ENCODE measurements around the gene FOXD4L6. TPM values are rescaled to one million over a fixed set of nuclear protein-coding genes. Genes with fewer than 3 reads are reported as not detected.
"Not testable (repeated sequence)": the region's sequence is repeated elsewhere in the genome, so short reads cannot be mapped to it uniquely, and the experiment has no call there.

FOXD4L6 gene
- total RNA-seq, 2 donors from 2014 or later, result not detected

DNA sequence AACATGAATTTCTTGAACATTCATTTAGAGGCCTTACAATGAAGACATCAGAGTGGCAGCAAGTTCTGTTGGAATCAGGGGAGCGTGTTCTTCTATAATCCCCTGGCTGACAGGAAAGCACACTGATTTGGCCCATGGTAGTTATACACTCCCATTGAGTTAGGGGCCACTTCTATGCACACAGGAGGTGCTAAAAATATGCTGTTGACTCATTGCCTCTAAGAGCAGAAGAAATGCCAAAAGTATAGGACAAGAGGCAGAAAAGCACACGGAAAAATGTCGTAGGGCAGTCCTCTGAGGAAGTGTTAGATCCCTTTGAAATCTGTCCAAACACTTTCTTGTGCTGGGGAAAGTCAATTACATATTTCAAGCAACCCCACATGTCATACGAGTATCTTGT lies 49.0 kb downstream of the FOXD4L6 start:
- ATAC-seq; H3K9me3 Mint-ChIP-seq; H3K36me3 Mint-ChIP-seq; H3K27ac Mint-ChIP-seq; DNase-seq (ENCODE audit: low spot score in 2 of 2): not testable (repeated sequence)

DNA sequence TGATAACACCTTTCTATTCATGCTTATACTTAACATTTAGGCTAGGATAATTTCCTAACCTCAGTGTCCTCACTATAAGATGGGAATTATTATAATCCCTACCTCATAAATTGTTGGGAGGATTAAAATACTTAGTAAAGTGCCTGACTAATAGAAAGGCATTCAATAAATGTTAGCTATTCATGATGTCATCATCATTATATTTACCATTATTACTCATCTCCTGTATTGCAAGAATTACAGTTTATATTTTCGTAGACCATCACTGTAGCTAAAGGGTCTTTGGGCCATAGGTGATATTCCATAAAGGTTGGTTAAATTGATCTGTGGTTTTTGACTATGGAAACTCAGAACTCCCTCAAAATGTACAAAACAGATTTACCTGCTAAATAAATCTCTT lies 50.9 kb downstream of the FOXD4L6 start:
- ATAC-seq; H3K27ac Mint-ChIP-seq; DNase-seq (ENCODE audit: low spot score in 2 of 2); H3K9me3 Mint-ChIP-seq: not testable (repeated sequence)
- peaks cover 0 to 13% of the 10 kb centered on the region in 2 donors for H3K36me3 Mint-ChIP-seq

Other genes with a start within 250 kb of the FOXD4L6 start
- gene ZNG1F, start 60.6 kb upstream of the FOXD4L6 start, total RNA-seq, result 10 to 100 TPM; 16.6 to 18.1 TPM

All from activated naive CD4-positive, alpha-beta T cell treated with anti-CD3 and anti-CD28 coated beads, Interleukin-2, amount 50 U/mL, for 72 hours (primary cell).